ENCODE data around the gene GNAT2.

Gene GNAT2

DNA sequence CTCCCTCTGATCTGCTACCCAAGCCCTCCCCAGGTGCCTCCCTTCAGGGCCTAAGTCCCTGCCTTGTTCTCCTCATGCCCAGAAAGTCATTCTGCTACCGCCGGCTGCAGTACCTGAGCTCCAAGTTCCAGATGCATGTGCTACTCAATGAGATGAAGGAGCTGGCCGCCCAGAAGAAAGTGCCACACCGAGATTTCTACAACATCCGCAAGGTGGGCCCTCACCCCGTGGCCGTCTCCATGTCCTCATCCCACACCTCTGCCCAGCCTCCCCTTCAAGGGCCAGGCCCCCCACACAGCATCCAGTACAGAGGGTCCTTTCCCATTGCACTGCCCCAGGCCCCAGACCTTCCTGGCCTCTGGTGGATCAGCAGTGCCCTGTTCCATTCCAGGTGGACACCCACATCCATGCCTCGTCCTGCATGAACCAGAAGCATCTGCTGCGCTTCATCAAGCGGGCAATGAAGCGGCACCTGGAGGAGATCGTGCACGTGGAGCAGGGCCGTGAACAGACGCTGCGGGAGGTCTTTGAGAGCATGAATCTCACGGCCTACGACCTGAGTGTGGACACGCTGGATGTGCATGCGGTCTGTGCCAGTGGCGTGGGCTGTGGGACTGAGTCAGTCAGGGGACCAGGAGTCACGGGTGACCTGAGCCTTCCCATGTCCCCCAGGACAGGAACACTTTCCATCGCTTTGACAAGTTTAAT is 8.4 kb upstream of the GNAT2 start:
- no peak for DNase-seq (ENCODE audit: low read depth)

- DNase-seq (ENCODE audit: low read depth), result no peak
These were observed 7.4 kb upstream of the GNAT2 start for GRCh38 chr1:109626682-109627408.

DNA sequence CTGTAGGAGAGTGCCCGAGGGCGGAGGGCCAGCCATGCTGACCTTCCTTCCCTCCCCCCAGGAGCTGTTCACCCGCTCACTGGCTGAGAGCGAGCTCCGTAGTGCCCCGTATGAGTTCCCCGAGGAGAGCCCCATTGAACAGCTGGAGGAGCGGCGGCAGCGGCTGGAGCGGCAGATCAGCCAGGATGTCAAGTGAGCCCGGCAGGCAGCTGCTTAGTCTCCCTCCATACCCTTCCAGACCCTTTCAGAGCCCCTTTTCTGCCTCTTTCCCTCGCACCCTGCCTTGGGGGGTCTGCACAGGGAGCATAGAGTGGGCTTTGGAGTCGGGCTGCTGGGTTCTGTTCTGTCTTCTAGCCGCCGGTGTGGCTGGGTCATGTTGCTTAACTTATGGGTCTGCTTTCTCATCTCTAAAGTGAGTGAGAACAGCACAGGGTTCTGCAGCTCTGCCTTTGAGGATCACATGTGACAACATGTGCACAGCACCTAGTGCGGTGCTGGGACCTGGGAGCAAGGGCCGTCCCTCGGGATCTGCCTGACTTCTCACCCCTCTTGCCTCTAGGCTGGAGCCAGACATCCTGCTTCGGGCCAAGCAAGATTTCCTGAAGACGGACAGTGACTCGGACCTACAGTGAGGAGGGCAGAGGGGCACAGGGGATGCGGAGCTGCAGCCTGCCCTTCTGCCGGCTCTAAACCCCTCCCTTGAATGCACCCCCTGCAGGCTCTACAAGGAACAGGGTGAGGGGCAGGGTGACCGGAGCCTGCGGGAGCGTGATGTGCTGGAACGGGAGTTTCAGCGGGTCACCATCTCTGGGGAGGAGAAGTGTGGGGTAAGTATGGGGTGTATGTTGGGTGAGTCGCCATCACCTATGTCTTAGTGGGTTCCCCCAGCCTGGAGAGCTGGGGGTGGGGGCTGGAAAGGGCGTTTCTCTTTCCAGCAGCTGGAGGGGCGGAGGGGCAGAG is 6.5 kb upstream of the GNAT2 start:
- no peak for DNase-seq (ENCODE audit: low read depth)

GRCh38 chr1:109625176-109625575 is 5.8 kb upstream of the GNAT2 start:
- DNase-seq (ENCODE audit: low read depth), result no peak

GRCh38 chr1:109624201-109625010 is 5.0 kb upstream of the GNAT2 start:
- no peak for DNase-seq (ENCODE audit: low read depth)

GRCh38 chr1:109623601-109624161 is 4.3 kb upstream of the GNAT2 start:
- no peak for DNase-seq (ENCODE audit: low read depth)

- no peak for DNase-seq (ENCODE audit: low read depth)
These were observed 3.5 kb upstream of the GNAT2 start for GRCh38 chr1:109622895-109623294.

GRCh38 chr1:109622137-109622892 is 2.9 kb upstream of the GNAT2 start:
- no peak for DNase-seq (ENCODE audit: low read depth)

DNA sequence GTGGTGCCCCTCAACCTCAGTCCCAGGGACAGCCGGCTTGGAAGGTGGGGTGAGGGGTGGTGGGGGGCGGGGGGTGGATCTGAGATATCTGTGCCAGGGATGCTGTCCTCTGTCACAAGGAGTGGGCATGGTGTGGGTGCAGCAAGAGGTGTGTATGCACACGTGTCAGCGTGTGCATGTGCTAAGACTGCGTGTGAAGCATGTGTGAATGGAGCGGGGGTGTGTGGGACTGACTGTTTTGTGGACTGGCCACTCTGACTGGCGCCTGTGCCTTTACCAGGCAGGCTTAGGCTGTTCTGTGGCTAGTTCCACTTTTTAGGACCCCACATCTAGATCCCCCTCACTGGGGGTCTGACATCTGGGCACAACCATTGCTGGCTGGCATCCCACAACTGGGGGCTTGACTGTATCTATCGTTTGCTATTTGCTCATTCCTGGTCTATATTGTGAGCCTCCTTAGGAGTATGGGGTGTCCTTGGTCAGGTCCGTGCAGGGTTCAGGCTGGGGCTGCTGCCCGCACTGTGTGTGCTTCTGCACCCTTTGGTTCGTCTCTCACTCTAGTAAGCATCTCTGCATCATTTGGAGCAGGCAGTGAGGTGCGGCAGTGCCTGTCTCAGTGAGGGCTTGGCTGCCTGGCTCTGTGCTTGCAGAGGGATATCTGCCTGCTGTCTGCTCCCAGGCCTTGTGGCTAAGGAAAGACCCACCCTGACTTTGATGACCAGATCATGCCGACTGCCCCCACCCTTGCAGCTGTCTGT is 2.1 kb upstream of the GNAT2 start:
- no peak for DNase-seq (ENCODE audit: low read depth)

DNA sequence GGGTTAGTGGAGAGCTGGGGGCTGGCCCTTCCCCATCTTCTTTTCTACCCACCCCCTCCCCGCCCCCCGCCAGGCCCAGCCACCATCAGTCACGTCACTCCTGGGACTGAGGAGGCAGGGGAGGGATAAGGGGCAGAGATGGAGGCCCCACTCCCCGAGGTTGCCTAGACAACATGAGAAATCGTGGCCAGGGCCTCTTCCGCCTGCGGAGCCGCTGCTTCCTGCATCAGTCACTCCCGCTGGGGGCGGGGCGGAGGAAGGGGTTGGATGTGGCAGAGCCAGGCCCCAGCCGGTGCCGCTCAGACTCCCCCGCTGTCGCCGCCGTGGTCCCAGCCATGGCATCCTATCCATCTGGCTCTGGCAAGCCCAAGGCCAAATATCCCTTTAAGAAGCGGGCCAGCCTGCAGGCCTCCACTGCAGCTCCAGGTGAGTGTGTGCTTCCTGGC is 1.4 kb upstream of the GNAT2 start:
- DNase-seq (ENCODE audit: low read depth), result peak; percentile 77

- no peak for DNase-seq (ENCODE audit: low read depth)
These were observed 980 bp upstream of the GNAT2 start for GRCh38 chr1:109620401-109620791.

- DNase-seq (ENCODE audit: low read depth), result no peak
These were observed 498 bp downstream of the GNAT2 start for GRCh38 chr1:109618661-109619575.

DNA sequence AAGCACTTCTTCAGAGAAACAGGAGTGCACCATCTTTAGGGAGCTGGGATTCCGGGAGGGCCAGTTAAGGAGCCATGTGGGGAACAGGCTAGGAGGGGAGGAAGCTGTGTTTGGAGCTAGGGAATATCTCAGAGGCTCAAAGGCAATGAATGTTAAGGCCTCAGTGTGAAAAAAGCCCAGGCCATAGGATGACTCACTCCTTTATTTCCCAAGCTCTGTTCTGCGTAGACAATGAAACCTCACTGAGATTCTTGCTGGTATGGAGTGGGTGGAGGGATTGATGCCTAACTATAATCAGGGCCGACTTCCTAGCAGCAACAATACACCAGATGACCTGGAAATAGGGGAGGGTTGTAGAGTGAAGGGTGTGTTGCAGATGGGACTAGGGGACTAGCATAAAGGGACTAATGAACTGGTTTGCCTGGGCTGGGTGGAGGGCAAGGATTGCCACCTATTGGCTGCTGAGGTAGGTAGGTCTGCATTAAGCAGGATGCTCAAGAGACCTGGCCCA is 2.1 kb downstream of the GNAT2 start:
- DNase-seq (ENCODE audit: low read depth), result no peak

- DNase-seq (ENCODE audit: low read depth), result no peak
These were observed 3.0 kb downstream of the GNAT2 start for GRCh38 chr1:109616391-109616790.

- no peak for DNase-seq (ENCODE audit: low read depth)
These were observed 3.5 kb downstream of the GNAT2 start for GRCh38 chr1:109615879-109616278.

DNA sequence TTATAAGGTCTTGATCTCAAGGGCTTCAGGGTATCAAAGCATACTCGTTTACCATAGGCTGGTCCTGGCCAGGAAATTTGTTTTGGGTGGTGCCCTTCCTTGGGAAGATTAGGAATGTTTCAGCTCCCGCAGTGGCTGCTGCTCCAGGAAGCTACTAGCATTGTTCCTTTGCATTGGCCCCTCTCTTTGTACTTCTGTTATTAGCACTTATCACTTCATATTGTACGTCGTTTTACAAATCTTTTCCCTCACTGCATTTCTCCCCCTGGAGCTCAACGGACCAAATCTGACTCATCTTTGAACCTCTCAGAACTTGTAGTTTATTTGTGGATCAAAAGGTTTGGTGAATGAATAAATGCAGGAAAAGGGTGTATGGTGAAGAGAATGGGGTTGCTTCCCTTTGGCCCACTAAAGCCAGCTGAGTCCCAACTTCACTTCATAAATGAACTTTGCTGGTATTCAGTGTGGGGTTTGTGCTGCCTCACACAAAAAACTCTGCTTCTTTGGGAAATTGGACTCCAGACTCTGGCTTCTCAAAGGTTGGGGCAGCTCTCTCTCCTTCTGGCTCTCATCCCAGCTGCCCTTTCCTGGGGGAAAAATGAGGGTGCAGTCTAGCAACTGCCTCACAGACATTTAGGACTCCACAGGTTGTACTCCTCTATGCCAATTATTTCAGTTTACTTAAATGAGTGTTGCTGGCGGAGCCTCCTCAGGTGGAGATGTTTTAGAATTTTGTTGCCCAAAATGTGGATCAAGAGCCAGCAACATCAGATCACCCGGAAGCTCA is 5.9 kb downstream of the GNAT2 start:
- no peak for DNase-seq (ENCODE audit: low read depth)

GRCh38 chr1:109611308-109611990 is 8.0 kb downstream of the GNAT2 start:
- DNase-seq (ENCODE audit: low read depth), result no peak
